HAP-1 (cell line): ENCODE data around the gene CST7.

Experiments used
- DNase-seq, 2 experiments: peaks; one replicate each; pipeline ENCODE4 v3.0.0-alpha.2; 2016 to 2020; ENCODE audit warnings: low spot score in 2 of 2
- H3K27me3 ChIP-seq: fragments of 250-450 bp; sonication (Bioruptor Pico); 2 replicates; pipeline ENCODE4 v1.5.1; 2020; ENCODE audit warnings: low read depth, mild to moderate bottlenecking, moderate library complexity
- H3K36me3 ChIP-seq: fragments of 250-450 bp; sonication (Bioruptor Pico); replicated peaks from 2 replicates; pipeline ENCODE4 v1.5.1; 2020; ENCODE audit warnings: mild to moderate bottlenecking
- H3K4me1 ChIP-seq: fragments of 250-450 bp; sonication (Bioruptor Pico); 2 replicates; pipeline ENCODE4 v1.5.1; 2020; ENCODE audit warnings: mild to moderate bottlenecking
- H3K4me3 ChIP-seq: fragments of 250-450 bp; sonication (Bioruptor Pico); 2 replicates; pipeline ENCODE4 v1.5.1; 2020; ENCODE audit warnings: mild to moderate bottlenecking, moderate library complexity
- H3K9me3 ChIP-seq: fragments of 250-450 bp; sonication (Bioruptor Pico); 2 replicates; pipeline ENCODE4 v1.5.1; 2020; ENCODE audit warnings: mild to moderate bottlenecking, moderate library complexity
- in situ Hi-C: fragments of 300-500 bp; cut with MboI; formaldehyde crosslinking; loops from 3 replicates; pipeline ENCODE4 v1.14.3; 2020; ENCODE audit warnings: low sequenced_read_pairs, inconsistent platforms, mixed read lengths

The CST7 gene

DNA sequence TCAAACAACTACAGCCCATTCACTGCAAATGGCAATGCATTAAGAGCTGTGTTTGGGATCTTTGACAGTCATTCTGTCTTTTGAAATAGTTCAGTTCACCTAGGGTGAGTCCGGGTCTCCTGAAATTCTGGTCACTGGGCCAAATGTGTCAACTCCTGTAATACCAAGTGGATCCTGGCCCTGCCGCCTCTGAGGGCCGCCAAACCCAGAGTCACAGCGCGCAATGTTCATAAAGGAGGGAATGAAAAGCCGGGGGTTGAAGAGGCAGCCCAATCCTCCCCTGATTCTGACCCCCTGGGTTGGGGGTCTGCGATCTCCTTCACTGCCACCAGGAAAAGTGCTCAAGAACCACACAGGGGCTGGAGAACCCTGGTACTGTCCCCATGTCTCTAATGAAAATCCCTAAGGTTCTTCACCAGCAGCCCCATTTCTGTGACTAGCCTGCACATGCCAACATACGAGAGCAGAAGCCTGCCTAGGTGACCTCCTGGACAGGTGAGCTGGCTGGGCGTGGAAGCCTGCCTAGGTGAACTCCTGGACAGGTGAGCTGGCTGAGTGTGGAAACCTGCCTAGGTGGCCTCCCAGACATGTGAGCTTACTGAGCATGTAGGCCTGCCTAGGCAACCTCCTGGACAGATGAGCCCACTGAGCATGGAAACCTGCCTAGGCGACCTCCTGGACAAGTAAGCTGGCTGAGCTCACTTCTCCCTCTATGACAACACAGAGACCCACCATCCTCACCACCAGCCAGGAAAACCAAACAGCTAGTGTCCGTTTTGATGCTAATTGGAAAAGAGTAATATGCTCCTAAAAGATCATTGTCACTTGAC, 59.5 kb downstream of the CST7 start:
- no peak for DNase-seq
- H3K27me3 ChIP-seq = no peaks in the 10 kb centered on the region
- H3K4me1 ChIP-seq = no peaks in the 10 kb centered on the region
- no peaks in the 10 kb centered on the region for H3K36me3 ChIP-seq
- in situ Hi-C loops = no loop called here
- H3K4me3 ChIP-seq = no peak overlapping the region
- H3K9me3 ChIP-seq = no peaks in the 10 kb centered on the region
